ENCODE results near the gene MYL11. TPM values are rescaled to one million over a fixed set of nuclear protein-coding genes. Genes with fewer than 3 reads are reported as not detected.

The MYL11 gene
- polyA plus RNA-seq, 1 donor (not counting 4 experiments of a cell fraction or from before 2014, with no cell fraction given) = not detected

GRCh38 chr16:30381291-30382041, 6.9 kb downstream of the MYL11 start:
- Histone ChIP-seq H3K79me2 (ENCODE audit: control insufficient read depth, insufficient read depth, low read length) (no peaks in the 10 kb centered on the region), H3K9me1 (ENCODE audit: control insufficient read depth, extremely low read depth, insufficient read depth, low read length) (no peaks in the 10 kb centered on the region), H3K4me3 (ENCODE audit: control insufficient read depth in 2 of 3, extremely low read depth in 1 of 3, insufficient read depth in 2 of 3, low read depth in 1 of 3, low read length in 3 of 3) (no peak overlapping the region), H2AFZ (ENCODE audit: control insufficient read depth, low read length) (no peak overlapping the region), H3K27me3 (ENCODE audit: control insufficient read depth, extremely low read depth, insufficient read depth, low read length) (no peaks in the 10 kb centered on the region), H3K4me1 (ENCODE audit: control insufficient read depth, extremely low read depth, insufficient read depth, low read length) (peaks cover 9% of the 10 kb centered on the region), H3K36me3 (ENCODE audit: control insufficient read depth in 2 of 2, extremely low read depth in 1 of 2, insufficient read depth in 2 of 2, low read length in 2 of 2) (peaks cover 0 to 2% of the 10 kb centered on the region in 2 experiments), H3K9ac (ENCODE audit: control insufficient read depth, extremely low read depth, insufficient read depth, low read length) (no peak overlapping the region), H4K20me1 (ENCODE audit: control insufficient read depth, extremely low read depth, insufficient read depth, low read length) (no peaks in the 10 kb centered on the region), H3K4me2 (ENCODE audit: control insufficient read depth, extremely low read depth, insufficient read depth, low read depth, low read length) (no peak overlapping the region), H3K9me3 (ENCODE audit: control insufficient read depth, low read depth, low read length) (no peaks in the 10 kb centered on the region), H3K27ac (ENCODE audit: control insufficient read depth, insufficient read depth, low read length) (no peak overlapping the region)
- DNase-seq (ENCODE audit: low read depth, low spot score) = no peak
- dilution Hi-C loops (cut with MboI; ENCODE audit: extremely low pct_ligation_motif_present, low sequenced_read_pairs) = no loop called here
- no peak for FAIRE-seq
- TF ChIP-seq CTCF (optimal IDR thresholded peaks at IDR 0.05 in 1 of 3, IDR thresholded peaks at IDR 0.05 in 1 of 3, conservative IDR thresholded peaks at IDR 0.05 in 1 of 3; ENCODE audit: extremely low read depth in 1 of 3, insufficient read depth in 2 of 3, low read length in 3 of 3) (no peak), EZH2 (IDR thresholded peaks at IDR 0.05; ENCODE audit: low read length) (no peak)

DNA sequence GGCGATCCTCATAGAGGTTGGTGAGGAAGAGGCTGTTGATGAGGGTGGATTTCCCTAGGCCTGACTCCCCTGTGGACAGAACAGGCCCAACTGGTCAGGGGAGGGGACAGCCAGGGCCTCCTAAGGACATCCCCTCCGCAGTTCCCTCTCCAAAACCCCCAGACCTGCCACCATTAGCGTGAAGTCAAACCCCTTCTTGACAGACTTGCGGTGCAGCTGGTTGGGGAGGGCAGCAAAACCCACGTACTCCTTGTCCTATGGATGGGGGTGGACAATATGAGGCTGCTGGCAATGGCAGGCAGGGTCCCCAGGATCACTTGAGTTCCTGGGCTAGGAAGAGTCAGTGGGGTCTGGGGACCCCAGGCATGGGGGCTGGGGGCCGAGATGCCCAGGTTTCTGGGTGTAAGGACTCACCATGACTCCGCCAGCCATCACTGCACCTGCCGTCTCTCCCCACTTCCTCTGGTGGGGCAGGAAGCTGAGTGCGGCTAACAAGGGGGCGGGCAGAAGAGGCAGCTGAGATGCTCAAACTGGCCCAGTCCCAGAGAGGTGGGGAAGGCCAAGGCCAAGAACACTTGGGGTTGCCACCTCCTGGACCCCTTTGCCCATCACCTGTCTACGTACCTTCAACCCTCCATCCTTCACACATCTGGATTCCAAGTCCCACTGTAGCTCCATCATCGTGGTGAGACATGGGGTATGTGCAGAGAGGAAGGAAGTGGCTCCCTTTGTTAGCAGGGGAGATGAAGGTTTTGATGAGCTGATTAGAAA, 7.7 kb downstream of the MYL11 start, which contains the start of gene SEPTIN1:
SEPTIN1 (minus strand) TSS at position 451 of the 771 bp plus-strand sequence; CDS start at position 432, 19 bp downstream.
- Histone ChIP-seq H3K4me2 (ENCODE audit: control insufficient read depth, extremely low read depth, insufficient read depth, low read depth, low read length) (no peak within 1 kb of the TSS), H3K9ac (ENCODE audit: control insufficient read depth, extremely low read depth, insufficient read depth, low read length) (no peak within 1 kb of the TSS), H4K20me1 (ENCODE audit: control insufficient read depth, extremely low read depth, insufficient read depth, low read length) (no peaks in the 10 kb centered on the region), H2AFZ (ENCODE audit: control insufficient read depth, low read length) (no peak within 1 kb of the TSS), H3K4me1 (ENCODE audit: control insufficient read depth, extremely low read depth, insufficient read depth, low read length) (peaks cover 6% of the 10 kb centered on the region), H3K36me3 (ENCODE audit: control insufficient read depth in 2 of 2, extremely low read depth in 1 of 2, insufficient read depth in 2 of 2, low read length in 2 of 2) (peaks cover 0 to 2% of the 10 kb centered on the region in 2 experiments), H3K79me2 (ENCODE audit: control insufficient read depth, insufficient read depth, low read length) (no peaks in the 10 kb centered on the region), H3K9me3 (ENCODE audit: control insufficient read depth, low read depth, low read length) (no peaks in the 10 kb centered on the region), H3K4me3 (ENCODE audit: control insufficient read depth in 2 of 3, extremely low read depth in 1 of 3, insufficient read depth in 2 of 3, low read depth in 1 of 3, low read length in 3 of 3) (no peak within 1 kb of the TSS), H3K27ac (ENCODE audit: control insufficient read depth, insufficient read depth, low read length) (no peak within 1 kb of the TSS), H3K9me1 (ENCODE audit: control insufficient read depth, extremely low read depth, insufficient read depth, low read length) (no peaks in the 10 kb centered on the region), H3K27me3 (ENCODE audit: control insufficient read depth, extremely low read depth, insufficient read depth, low read length) (no peaks in the 10 kb centered on the region)
- dilution Hi-C loops (cut with MboI; ENCODE audit: extremely low pct_ligation_motif_present, low sequenced_read_pairs) = no loop called here
- TF ChIP-seq CTCF (optimal IDR thresholded peaks at IDR 0.05 in 1 of 3, IDR thresholded peaks at IDR 0.05 in 1 of 3, conservative IDR thresholded peaks at IDR 0.05 in 1 of 3; ENCODE audit: extremely low read depth in 1 of 3, insufficient read depth in 2 of 3, low read length in 3 of 3) (no peak), EZH2 (IDR thresholded peaks at IDR 0.05; ENCODE audit: low read length) (no peak)
- FAIRE-seq (no peak), DNase-seq (ENCODE audit: low read depth, low spot score) (no peak)
